H9 (cell line): ENCODE results near the gene MAPK11. TPM values are rescaled to one million over a fixed set of nuclear protein-coding genes. Genes with fewer than 3 reads are reported as not detected.
A peak's percentile ranks its signal among the peaks of the same experiment; 100 is the strongest.

Experiments
- DNase-seq: peaks from one replicate; pipeline ENCODE4 v3.0.0-alpha.2; 2017
- H2AFZ ChIP-seq: one replicate; pipeline ENCODE4 v1.6.1; 2013; ENCODE audit warnings: mild to moderate bottlenecking, low read length, control low read depth, moderate library complexity
- H2AK5ac ChIP-seq: 2 replicates; pipeline ENCODE4 v1.6.1; 2013; ENCODE audit warnings: low read length, control low read depth, mixed read lengths; ENCODE audit not compliant: insufficient read length
- H2BK120ac ChIP-seq: one replicate; pipeline ENCODE4 v1.6.1; 2013; ENCODE audit warnings: low read depth, mild to moderate bottlenecking, low read length, control low read depth, inconsistent platforms; ENCODE audit not compliant: poor library complexity, severe bottlenecking
- H2BK12ac ChIP-seq: 2 replicates; pipeline ENCODE4 v1.6.1; 2013; ENCODE audit warnings: low read length, control low read depth, mixed read lengths, low read depth; ENCODE audit not compliant: insufficient read length
- H2BK15ac ChIP-seq: 2 replicates; pipeline ENCODE4 v1.6.1; 2013; ENCODE audit warnings: low read depth, low read length, control low read depth
- H2BK20ac ChIP-seq: one replicate; pipeline ENCODE4 v1.6.1; 2013; ENCODE audit warnings: low read depth, mild to moderate bottlenecking, low read length, control low read depth, inconsistent platforms; ENCODE audit not compliant: poor library complexity, severe bottlenecking
- H2BK5ac ChIP-seq: 2 replicates; pipeline ENCODE4 v1.6.1; 2013; ENCODE audit warnings: low read length, control low read depth, mixed read lengths; ENCODE audit not compliant: insufficient read length
- H3K14ac ChIP-seq: 2 replicates; pipeline ENCODE4 v1.6.1; 2013; ENCODE audit warnings: low read length, control low read depth; ENCODE audit not compliant: insufficient read depth
- H3K18ac ChIP-seq: 2 replicates; pipeline ENCODE4 v1.6.1; 2013; ENCODE audit warnings: low read depth, mild to moderate bottlenecking, mixed read lengths, low read length, control low read depth; ENCODE audit not compliant: insufficient read length
- H3K23ac ChIP-seq: 2 replicates; pipeline ENCODE4 v1.6.1; 2013; ENCODE audit warnings: low read length, control low read depth, mixed read lengths, low read depth; ENCODE audit not compliant: insufficient read length
- H3K23me2 ChIP-seq: 2 replicates; pipeline ENCODE4 v1.6.1; 2013; ENCODE audit warnings: low read depth, mild to moderate bottlenecking, mixed read lengths, low read length, control low read depth; ENCODE audit not compliant: insufficient read length, poor library complexity, severe bottlenecking
- H3K27ac ChIP-seq: 2 replicates; pipeline ENCODE4 v1.5.1; 2013; ENCODE audit warnings: low read length, control low read depth, mixed read lengths, low read depth; ENCODE audit not compliant: insufficient read length
- H3K27me3 ChIP-seq: 2 replicates; pipeline ENCODE4 v1.6.1; 2013; ENCODE audit warnings: low read length, control low read depth, inconsistent platforms; ENCODE audit not compliant: insufficient read depth
- H3K4ac ChIP-seq: 2 replicates; pipeline ENCODE4 v1.6.1; 2013; ENCODE audit warnings: low read depth, mild to moderate bottlenecking, control low read depth, inconsistent platforms, low read length, moderate library complexity
- H3K4me1 ChIP-seq: 2 replicates; pipeline ENCODE4 v1.6.1; 2013; ENCODE audit warnings: low read length, control low read depth, inconsistent platforms; ENCODE audit not compliant: insufficient read depth
- H3K4me2 ChIP-seq: 2 replicates; pipeline ENCODE4 v1.6.1; 2013; ENCODE audit warnings: low read length, control low read depth, mixed read lengths; ENCODE audit not compliant: insufficient read length, insufficient read depth
- H3K56ac ChIP-seq: 2 replicates; pipeline ENCODE4 v1.6.1; 2013; ENCODE audit warnings: low read depth, mild to moderate bottlenecking, mixed read lengths, low read length, control low read depth; ENCODE audit not compliant: insufficient read length
- H3K79me1 ChIP-seq: 2 replicates; pipeline ENCODE4 v1.6.1; 2013; ENCODE audit warnings: low read depth, mild to moderate bottlenecking, moderate library complexity, low read length, control low read depth, inconsistent platforms; ENCODE audit not compliant: insufficient read depth, poor library complexity, severe bottlenecking
- H3K79me2 ChIP-seq: 2 replicates; pipeline ENCODE4 v1.6.1; 2013; ENCODE audit warnings: low read length, control low read depth, inconsistent platforms; ENCODE audit not compliant: insufficient read depth
- H3K9ac ChIP-seq: 2 replicates; pipeline ENCODE4 v1.6.1; 2013; ENCODE audit warnings: low read length, control low read depth, mixed read lengths; ENCODE audit not compliant: insufficient read length; ENCODE audit errors: extremely low read depth
- H3K9me3 ChIP-seq: one replicate; pipeline ENCODE4 v1.6.1; 2013; ENCODE audit warnings: low read depth, low read length, inconsistent platforms; ENCODE audit not compliant: control insufficient read depth
- H3T11ph ChIP-seq: one replicate; pipeline ENCODE4 v1.6.1; 2013; ENCODE audit warnings: mild to moderate bottlenecking, low read length, control low read depth, inconsistent platforms
- H4K20me1 ChIP-seq: one replicate; pipeline ENCODE4 v1.6.1; 2013; ENCODE audit not compliant: control insufficient read depth, insufficient read length, insufficient read depth
- H4K5ac ChIP-seq: 2 replicates; pipeline ENCODE4 v1.6.1; 2013; ENCODE audit warnings: low read depth, mild to moderate bottlenecking, mixed read lengths, low read length, control low read depth; ENCODE audit not compliant: insufficient read length
- H4K8ac ChIP-seq: replicated peaks from 2 replicates; pipeline ENCODE4 v1.6.1; 2013; ENCODE audit warnings: low read length, control low read depth, mixed read lengths, low read depth; ENCODE audit not compliant: insufficient read length
- H4K91ac ChIP-seq: 2 replicates; pipeline ENCODE4 v1.6.1; 2013; ENCODE audit warnings: low read depth, mild to moderate bottlenecking, moderate library complexity, mixed read lengths, low read length, control low read depth; ENCODE audit not compliant: insufficient read length
- H3K27ac Mint-ChIP-seq, 3 experiments: 2 replicates in 2 of 3; 3 replicates in 1 of 3; pipeline ENCODE4 v1.8.0; 2020 to 2021; ENCODE audit warnings: mixed read lengths in 3 of 3, mild to moderate bottlenecking in 1 of 3, moderate library complexity in 1 of 3
- H3K27me3 Mint-ChIP-seq: 2 replicates; pipeline ENCODE4 v1.8.0; 2021; ENCODE audit warnings: low read depth, mild to moderate bottlenecking, moderate library complexity, mixed read lengths
- H3K36me3 Mint-ChIP-seq, 3 experiments: 2 replicates in 2 of 3; 3 replicates in 1 of 3; pipeline ENCODE4 v1.8.0; 2020 to 2021; ENCODE audit warnings: low read depth in 3 of 3, mixed read lengths in 3 of 3; ENCODE audit not compliant: insufficient read depth in 1 of 3
- H3K4me1 Mint-ChIP-seq, 2 experiments: 2 replicates each; pipeline ENCODE4 v1.8.0; 2020; ENCODE audit warnings: mixed read lengths in 2 of 2
- H3K4me3 Mint-ChIP-seq, 2 experiments: 2 replicates in 1 of 2; 3 replicates in 1 of 2; pipeline ENCODE4 v1.8.0; 2020 to 2021; ENCODE audit warnings: mild to moderate bottlenecking in 2 of 2, mixed read lengths in 2 of 2, moderate library complexity in 1 of 2
- H3K9me3 Mint-ChIP-seq, 2 experiments: 2 replicates in 1 of 2; 3 replicates in 1 of 2; pipeline ENCODE4 v1.8.0; 2020; ENCODE audit warnings: mild to moderate bottlenecking in 2 of 2, mixed read lengths in 2 of 2, moderate library complexity in 1 of 2
- WGBS: extraction: QIAGEN DNeasy Blood & Tissue Kit; methylation state at CpG from one replicate; pipeline ENCODE4 v1.1.7; 2013; ENCODE audit warnings: missing lambda C conversion rate, low lambda C conversion rate, mixed read lengths; ENCODE audit not compliant: insufficient read length; ENCODE audit errors: extremely low coverage; 5-methylcytosine and 5-hydroxymethylcytosine counted together
- total RNA-seq: library from RNA; stranded (reverse); gene quantifications from 2 replicates; pipeline ENCODE4 v1.2.1, GENCODE V29; 2021
- TF ChIP-seq, protein P1 (sequence below): fragments of 200-600 bp; sonication (generic); conservative IDR thresholded peaks from 3 replicates; pipeline ENCODE4 v1.8.0; 2021; ENCODE audit warnings: antibody characterized with exemption, mild to moderate bottlenecking

MAPK11 gene
- total RNA-seq, 1 experiment from 2014 or later = 1.5 TPM

DNA sequence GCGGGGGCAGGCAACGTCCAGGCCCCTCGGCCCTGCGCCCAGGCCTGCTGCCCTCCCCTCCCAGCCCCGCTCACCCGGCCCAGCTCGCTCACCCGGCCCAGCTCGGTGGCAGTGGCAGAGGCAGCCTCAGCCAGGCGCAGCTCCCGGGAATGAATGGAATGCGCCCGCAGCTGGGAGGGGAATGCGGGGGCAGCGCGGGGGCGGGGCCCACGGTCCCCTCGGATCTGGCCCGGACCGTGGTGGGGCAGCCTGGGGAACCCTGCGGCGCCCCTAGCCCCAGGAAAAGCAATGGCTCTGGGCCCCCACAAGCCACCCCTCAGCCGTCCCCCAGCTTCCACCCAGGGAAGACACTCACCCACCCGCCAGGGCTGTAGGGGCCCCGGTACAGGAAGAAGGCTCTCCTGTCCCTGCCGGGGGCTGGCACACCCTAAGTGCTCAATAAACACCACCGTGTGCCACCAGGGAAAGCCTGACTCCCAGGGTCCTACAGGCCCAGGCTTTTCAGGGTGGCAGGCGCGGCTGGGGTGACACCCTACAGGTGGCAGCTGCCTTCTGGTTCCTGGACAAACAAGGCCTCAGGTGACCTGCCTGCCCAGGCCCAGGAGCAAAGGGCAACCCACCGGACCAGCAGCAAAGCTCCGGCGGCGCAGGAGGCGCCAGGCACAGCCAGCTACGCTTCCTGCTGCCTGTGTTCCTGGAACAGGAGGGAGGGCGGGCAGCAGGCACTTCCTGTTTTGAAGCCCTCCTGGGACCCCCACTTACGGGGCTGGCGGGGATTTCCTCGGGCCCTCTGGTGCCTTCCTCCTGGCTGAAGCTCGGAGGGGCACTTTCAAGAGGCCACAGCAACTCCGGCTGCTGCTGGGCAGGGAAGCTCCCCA lies 23.5 kb upstream of the MAPK11 start:
- Histone ChIP-seq H3K23me2 (no peaks in the 10 kb centered on the region), H4K5ac (no peak overlapping the region), H3K27me3 (no peaks in the 10 kb centered on the region), H2BK20ac (no peak overlapping the region), H4K91ac (peak overlapping the region; percentile 5), H4K8ac (no peak overlapping the region), H3K27ac (no peak overlapping the region), H3K23ac (no peak overlapping the region), H3K4ac (no peak overlapping the region), H2BK12ac (peak overlapping the region; percentile 26), H2AK5ac (no peak overlapping the region), H3K4me2 (peak overlapping the region; percentile 12), H4K20me1 (no peaks in the 10 kb centered on the region), H3K18ac (peak overlapping the region; percentile 38), H2BK15ac (no peak overlapping the region), H3K79me2 (peaks cover 3% of the 10 kb centered on the region; the same call in 1 of the 2 replicates), H3T11ph (no peak overlapping the region), H3K4me1 (no peaks in the 10 kb centered on the region), H2BK5ac (no peak overlapping the region), H3K9ac (no peak overlapping the region), H3K79me1 (peaks cover 2% of the 10 kb centered on the region), H3K14ac (peak overlapping the region; percentile 84), H2AFZ (no peak overlapping the region), H3K9me3 (no peaks in the 10 kb centered on the region), H3K56ac (no peak overlapping the region), H2BK120ac (no peak overlapping the region)
- peaks cover 2 to 10% (median 9%) of the 10 kb centered on the region in 3 experiments; a peak in 5 of 7 replicates for H3K36me3 Mint-ChIP-seq
- peak; percentile 82 for DNase-seq
- H3K4me3 Mint-ChIP-seq = no peak overlapping the region
- no CpG with 5 or more reads among the region's 42 CpGs for WGBS
- peak overlapping the region; percentile 55 to 89 (median 84); a peak in 3 of 7 replicates for H3K27ac Mint-ChIP-seq
- H3K27me3 Mint-ChIP-seq = no peaks in the 10 kb centered on the region
- TF ChIP-seq, protein P1, sequence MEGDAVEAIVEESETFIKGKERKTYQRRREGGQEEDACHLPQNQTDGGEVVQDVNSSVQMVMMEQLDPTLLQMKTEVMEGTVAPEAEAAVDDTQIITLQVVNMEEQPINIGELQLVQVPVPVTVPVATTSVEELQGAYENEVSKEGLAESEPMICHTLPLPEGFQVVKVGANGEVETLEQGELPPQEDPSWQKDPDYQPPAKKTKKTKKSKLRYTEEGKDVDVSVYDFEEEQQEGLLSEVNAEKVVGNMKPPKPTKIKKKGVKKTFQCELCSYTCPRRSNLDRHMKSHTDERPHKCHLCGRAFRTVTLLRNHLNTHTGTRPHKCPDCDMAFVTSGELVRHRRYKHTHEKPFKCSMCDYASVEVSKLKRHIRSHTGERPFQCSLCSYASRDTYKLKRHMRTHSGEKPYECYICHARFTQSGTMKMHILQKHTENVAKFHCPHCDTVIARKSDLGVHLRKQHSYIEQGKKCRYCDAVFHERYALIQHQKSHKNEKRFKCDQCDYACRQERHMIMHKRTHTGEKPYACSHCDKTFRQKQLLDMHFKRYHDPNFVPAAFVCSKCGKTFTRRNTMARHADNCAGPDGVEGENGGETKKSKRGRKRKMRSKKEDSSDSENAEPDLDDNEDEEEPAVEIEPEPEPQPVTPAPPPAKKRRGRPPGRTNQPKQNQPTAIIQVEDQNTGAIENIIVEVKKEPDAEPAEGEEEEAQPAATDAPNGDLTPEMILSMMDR = no peak
- no peaks in the 10 kb centered on the region; a peak in 1 of 5 replicates for H3K9me3 Mint-ChIP-seq
- H3K4me1 Mint-ChIP-seq = peaks cover 18 to 27% of the 10 kb centered on the region in 2 experiments
